Stimulated activated CD4-positive, alpha-beta T cell treated with anti-CD3 and anti-CD28 coated beads, TNF-alpha, amount 100 ng/mL, for 24 hours (primary cell): Measurements from ENCODE around the gene LDLRAP1.
"Not testable (repeated sequence)": the region's sequence is repeated elsewhere in the genome, so short reads cannot be mapped to it uniquely, and the experiment has no call there.

Experiments
- DNase-seq, 3 experiments: peaks; one replicate each; pipeline ENCODE4 v3.0.0-alpha.2; 2020; ENCODE audit warnings: low read depth in 3 of 3

LDLRAP1 gene

DNA sequence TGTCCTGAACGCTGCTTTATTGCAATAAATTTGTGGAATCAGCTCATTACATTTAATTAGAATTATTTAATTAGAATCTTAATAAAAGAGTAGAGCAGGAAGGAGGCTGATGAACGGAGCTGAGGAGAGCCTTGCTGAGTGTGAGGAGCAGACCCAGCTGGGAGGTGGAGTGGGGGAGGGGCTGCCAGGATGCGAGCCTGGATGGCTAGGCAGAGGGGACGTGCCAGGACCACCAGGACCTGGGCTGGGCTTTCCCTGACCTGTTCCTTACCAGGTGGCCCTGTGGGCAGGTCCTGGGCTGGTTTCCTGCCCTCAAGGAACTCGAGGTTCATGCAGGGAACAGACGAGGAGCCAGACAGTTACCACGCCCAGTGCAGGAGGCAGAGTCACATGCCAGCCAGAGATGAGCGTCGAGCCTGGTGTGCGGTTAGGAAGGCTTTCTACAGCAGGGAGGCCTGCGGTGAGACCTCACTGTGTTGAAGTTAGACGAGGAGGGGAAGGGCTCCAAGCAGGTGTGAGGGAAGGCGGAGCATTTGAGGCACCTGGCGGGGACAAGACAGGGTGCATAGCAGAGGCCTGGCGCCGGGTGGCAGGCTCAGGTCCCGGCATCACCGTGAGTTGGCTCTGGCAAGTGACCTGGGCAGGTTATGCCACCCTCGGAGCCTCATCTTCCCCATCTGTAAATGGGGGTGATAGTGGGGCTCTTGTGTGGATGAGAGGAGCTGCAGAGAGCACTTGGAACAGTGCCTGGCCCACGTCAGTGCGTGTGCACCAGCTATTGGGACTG, 33.9 kb downstream of the LDLRAP1 start:
- DNase-seq: no peak

DNA sequence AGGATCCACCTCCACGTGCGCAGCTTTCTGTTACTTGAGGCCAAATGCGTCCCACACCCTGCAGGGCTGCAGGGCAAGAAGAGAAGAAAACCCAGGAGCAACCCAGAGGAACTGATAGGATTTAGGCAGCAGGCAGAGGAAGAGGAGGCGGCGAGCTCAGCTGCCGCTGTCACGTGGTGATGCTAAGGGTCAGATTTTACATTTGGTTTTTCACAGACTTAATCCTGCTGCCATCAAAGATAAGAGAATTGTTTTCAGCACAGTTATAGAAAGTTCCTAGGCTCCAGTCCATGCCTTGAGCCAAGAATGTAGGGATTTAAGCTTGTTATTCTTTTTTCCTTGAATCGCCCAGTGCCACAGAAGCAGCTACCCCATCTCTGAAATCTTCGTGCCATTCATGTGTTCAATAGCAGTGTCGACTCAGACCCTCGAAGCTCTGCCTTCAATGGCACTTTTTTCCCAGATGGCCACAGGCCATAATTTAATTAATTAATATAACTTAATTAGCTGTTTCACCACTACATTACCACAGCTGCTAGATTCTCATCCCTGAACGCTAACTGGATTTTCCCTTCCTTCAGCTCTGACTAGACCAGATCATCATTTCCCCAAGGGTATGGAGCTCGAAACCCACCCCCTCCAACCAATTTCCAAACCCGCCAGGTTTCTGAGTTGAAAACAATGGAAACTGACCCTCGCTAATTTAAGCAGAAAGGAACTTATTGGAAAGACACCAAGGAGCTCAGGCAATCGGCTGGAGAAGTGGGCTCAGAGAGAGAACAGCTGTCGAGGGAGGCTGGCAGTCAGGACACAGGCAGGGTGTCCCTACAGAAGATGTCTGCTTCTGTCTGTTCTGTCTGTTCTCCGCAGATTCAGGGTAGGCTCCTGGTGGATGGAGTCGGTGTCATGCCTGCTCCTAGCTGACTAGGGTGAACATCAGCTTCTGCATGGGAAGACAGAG, 36.2 kb downstream of the LDLRAP1 start:
- no peak for DNase-seq

DNA sequence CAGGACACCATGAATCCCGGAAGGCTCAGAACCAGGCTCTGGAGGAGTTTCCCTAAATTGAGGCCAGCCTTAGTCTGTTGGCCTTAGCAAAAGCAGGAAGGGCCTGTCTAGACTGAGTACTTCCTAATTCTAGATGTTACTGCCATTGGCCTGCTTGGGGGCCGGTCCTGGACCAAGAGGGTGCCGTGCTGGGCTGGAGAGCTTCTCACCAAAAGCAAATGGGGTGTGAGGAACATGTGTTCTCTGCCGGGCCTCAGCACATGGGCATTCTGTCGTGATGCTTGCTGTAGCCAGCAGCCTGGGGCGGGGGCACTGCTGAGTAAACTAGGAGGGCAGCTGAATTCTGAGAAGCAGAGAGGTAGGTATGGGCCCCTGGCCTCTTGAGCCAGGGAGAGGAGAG, 37.5 kb downstream of the LDLRAP1 start:
- no peak for DNase-seq

DNA sequence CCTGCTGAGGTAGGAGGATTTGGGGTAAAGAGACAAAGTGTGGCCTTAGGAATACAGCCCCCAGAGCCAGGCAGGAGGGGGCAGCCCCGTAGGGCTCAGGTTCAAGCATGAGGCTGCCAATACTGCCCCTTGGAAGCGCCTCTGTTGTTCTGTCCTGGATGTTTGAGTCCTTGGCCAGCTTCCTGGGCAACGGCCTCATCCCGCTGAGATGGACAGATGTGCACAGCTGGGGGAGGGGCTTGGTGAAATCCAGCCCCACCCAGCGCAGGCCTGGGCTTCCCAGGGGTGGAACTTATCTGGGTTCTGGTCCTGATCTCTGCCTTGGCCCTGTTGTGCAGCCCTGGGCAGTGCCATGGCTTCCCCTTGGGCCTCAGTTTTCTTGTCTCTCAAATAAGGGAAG, 38.4 kb downstream of the LDLRAP1 start:
- DNase-seq: no peak

DNA sequence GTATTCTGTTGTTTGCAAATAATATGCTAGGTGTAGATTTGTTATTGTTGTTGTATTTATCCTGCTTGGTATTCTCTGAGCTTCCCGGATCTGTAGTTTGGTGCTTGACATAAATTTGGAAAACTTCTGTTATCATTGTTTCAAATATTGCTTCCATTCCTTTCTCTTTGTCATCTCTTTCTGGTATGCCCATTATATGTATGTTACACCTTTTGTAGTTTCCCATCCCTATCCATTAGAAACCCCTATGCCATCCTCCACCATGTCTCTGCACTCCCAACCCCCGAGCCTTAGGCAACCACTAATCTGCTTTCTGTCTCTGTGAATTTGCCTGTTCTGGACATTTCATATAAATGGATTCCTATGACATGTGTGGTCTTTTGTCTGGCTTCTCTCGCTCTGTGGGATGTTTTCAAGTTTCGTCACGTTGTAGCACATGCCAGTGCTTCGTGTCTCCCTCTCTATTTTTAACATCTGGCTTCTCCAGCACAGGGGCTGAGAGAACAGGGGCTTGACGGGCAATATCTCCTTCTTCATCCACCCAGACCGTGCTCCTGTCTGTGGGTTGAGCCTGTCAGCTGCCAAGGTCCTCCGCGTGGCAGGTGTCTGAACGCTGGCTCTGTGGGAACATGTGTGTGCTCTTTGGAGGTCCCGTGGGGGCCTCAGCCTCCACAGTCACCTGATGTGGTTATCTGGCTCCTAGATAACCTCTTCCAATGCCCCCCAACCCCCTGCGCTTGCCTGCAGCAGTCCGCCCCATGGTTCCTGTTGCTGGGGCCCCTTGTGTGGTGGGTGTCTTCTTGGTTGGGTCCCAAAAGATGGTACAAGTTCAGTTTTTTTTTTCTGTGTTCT, 40.3 kb downstream of the LDLRAP1 start:
- no peak for DNase-seq

DNA sequence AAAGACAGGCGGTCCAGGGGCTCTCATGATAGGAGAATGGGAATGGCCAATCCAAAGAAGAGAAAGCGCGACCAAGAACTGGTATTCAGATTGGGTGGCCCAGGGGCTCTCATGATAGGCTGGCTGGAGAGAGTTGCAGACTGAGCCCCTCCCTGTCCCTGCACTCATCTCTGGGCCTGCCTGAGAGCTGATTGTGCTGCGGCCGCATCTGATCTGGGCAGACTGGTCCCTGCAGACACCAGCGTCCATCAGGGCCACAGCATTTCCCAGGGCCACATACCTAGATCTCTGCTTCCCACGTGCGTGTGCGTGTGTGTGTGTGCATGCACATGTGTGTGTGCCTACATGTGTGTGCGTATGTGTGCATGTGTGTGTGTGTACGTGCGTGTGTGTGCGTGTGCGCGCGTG, 42.8 kb downstream of the LDLRAP1 start:
- DNase-seq: no peak

DNA sequence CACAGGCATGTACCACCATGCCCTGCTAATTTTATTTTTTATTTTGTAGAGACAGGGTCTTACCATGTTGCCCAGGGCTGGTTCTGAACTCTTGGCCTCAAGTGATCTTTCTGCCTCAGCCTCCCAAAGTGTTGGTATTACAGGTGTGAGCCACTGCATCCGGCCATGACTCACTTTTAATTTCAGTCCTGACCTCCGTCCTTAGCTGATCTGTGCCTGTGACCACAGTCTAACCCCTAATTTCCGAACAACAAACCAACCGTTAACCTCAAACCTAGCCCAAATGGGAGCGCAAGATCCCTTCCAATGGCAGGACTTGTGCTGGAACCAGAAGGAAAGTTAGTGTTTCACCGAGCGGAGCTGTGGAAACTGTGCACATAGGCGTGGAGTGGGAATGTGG, 43.9 kb downstream of the LDLRAP1 start:
- no peak for DNase-seq

DNA sequence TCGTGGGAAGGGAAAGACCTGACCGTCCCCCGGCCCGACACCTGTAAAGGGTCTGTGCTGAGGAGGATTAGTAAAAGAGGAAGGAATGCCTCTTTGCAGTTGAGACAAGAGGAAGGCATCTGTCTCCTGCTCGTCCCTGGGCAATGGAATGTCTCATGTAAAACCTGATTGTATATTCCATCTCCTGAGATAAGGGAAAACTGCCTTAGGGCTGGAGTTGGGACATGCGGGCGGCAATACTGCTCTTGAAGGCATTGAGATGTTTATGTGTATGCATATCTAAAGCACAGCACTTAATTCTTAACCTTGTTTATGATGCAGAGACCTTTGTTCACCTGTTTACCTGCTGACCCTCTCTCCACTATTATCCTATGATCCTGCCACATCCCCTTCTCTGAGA, 44.8 kb downstream of the LDLRAP1 start:
- not testable (repeated sequence) for DNase-seq

DNA sequence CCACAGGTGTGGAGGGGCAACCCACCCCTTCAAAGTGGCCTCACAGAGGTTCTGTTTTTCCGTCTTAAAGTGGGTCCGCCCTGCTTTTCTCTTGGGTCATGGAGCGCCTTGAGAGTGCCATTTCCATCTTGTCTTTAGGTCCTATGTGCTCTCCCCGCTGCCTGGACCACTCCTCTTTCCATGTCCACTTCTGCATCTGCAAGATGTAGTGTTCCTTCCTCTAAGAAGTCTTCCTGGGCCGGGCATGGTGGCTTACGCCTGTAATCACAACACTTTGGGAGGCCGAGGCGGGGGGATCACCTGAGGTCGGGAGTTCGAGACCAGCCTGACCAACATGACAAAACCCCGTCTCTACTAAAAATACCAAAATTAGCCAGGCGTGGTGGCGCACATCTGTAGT, 45.4 kb downstream of the LDLRAP1 start:
- DNase-seq: not testable (repeated sequence)

DNA sequence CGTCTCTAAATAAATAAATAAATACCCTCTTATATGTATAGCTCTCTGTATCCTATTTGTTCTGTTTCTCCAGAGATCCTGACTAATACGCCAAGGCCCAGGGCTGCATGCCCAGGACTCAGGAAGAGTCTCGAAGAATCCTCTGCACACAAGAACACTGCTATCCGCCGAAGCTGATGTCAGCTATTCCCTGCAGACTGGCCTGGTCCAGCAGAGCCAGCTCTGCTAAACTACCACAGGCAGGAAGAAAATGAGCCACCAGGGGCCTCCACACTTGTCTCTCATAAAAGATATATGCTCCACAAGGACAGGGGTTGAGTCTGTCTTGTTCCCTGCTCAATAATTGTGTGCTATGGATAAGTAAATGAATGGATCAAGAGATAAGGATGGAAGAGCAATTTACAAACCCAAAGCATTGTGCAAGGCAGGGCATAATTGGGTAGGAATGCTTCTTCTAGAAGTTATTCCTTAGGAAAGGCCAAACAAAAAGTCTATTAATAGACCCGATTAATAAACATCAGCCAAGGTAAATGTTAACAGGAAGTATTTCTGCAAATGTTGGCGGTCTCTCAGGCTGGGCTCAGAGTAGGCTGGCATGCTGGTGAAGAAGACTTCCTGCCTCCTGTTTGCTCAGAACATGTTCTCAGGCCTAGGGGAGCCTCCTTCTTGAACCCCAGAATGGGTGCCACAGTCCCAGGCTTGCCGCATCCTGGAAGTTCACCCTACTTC, 46.9 kb downstream of the LDLRAP1 start:
- no peak for DNase-seq

DNA sequence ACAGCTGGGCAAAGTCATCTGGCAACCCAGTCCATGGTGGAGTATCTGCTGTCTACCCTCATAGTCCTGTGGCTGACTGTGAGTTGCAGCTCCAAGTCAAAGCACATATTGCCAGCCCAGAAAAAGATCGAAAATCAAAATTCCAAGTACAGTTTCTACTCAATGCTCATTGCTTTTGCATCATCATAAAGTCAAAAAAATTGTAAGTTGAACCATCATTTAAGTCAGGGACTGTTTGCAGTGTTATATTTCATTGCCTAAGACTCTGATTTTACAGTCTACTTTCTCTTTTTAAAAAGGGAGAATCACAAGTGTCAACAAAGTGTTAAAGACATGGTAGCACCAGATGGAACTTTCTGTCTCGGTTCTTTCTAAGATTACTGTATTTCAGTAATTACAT, 50.5 kb downstream of the LDLRAP1 start:
- DNase-seq: no peak

DNA sequence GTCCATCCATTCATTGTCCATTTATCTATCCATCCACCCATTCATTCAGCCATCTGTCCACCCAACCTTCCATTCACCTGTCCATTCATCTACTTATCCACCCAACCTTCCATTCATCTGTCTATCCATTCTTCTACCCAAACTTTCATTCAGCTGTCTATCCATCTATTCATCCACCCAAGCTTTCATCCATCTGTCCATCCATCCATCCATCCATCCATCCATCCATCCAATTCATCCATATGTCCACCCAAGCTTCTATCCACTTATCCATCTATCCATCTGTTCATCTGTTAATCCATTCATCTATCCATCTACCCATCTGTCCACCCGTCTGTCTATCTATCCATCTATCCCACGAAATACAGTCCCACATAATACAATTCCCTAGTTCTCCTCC, 51.6 kb downstream of the LDLRAP1 start:
- no peak for DNase-seq

DNA sequence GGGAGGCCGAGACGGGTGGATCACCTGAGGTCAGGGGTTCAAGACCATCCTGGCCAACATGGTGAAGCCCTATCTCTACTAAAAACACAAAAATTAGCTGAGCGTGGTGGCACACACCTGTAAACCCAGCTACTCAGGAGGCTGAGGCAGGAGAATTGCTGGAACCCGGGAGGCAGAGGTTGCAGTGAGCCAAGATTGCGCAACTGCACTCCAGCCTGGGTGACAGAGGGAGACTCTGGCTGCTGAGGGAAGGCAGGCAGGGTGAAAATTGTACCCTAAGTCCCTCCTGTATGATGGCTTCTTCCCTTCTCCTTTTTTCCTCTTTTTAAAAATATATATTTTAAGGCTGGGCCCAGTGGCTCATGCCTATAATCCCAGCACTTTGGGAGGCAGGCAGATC, 53.2 kb downstream of the LDLRAP1 start:
- DNase-seq: not testable (repeated sequence)

DNA sequence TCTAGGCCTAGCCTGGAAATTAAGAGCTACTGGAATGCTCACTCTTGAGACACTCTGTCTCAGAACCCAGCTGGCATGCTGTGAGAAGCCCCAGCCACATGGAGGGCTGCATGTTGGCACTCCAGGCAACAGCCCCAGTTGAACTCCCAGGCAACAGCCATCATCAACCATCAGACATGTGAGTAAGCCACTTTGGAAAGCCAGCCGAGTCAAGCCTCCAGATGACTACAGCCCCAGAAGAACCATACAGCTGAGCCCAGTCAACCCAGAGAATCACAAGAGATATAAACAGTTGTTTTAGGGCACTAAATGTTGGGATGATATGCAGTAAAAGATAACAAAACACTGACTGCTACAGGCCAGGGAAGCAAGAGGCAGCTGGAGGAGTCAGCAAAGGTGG, 55.5 kb downstream of the LDLRAP1 start:
- no peak for DNase-seq

DNA sequence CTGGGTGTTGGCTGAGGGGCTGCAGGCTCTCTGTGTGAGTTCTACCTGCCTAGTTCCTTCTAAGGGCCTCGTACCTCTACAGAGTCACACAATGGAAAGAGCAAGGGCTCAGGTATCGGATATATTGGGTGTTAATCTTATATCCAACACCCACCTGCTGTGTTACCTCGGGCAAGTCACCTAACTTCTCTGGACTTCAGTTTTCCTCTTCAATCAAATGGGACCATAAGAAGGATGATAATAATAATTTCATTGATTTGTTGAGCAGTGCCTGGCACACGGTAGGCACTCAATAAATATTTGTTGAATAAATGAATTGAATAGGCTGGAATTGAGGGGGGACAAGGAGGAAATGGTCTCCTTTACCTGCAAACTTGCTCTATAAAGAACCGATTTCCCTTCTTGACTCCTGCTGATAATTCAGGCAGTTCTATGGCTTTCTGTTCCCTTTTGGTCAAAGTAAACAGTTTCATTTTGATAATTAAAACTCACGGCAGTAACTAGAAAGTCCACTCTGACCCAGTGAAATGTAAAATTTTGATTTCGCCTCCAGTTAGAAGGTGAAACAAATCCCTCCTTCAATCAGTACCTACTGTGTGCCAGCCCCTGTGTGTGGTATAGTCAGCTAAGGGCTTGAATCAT, 56.7 kb downstream of the LDLRAP1 start:
- no peak for DNase-seq

DNA sequence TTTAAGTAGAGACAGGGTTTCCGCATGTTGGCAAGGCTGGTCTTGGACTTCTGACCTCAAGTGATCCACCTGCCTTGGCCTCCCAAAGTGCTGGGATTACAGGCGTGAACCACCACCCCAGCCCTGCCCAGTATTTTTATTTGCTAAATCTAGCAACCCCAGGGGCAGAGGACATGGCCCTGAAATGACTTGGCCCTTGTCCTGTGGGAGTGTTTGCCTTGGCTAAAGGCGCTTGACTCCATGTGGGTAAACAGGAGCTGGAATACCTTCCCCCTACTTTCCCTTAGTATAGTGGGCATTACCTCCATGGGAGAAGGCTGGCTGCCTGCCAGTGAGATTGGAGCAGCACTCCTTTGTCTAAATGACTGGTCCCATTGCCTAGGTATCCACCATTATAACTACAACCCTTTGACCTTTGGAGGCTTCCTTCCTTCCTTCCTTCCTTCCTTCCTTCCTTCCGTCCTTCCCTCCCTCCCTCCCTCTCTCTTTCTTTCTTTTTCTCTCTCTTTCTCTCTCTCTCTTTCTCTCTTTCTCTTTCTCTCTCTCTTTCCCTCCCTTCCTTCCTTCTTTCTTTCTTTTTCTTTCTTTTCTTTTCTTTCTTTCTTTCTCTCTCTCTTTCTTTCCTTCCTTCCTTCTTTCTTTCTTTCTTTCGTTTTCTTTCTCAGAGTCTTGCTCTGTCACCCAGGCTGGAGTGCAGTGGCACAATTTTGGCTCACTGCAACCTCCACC, 57.7 kb downstream of the LDLRAP1 start:
- not testable (repeated sequence) for DNase-seq

DNA sequence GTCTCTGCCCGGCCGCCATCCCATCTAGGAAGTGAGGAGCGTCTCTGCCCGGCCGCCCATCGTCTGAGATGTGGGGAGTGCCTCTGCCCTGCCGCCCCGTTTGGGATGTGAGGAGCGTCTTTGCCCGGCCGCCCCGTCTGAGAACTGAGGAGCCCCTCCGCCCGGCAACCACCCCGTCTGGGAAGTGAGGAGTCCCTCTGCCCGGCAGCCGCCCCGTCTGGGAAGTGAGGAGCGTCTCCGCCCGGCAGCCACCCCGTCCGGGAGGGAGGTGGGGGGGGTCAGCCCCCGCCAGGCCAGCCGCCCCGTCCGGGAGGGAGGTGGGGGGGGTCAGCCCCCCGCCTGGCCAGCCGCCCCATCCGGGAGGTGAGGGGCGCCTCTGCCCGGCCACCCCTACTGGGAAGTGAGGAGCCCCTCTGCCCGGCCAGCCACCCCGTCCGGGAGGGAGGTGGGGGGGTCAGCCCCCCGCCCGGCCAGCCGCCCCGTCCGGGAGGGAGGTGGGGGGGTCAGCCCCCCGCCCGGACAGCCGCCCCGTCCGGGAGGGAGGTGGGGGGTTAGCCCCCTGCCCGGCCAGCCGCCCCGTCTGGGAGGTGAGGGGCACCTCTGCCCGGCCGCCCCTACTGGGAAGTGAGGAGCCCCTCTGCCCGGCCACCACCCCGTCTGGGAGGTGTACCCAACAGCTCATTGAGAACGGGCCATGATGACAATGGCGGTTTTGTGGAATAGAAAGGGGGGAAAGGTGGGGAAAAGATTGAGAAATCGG, 60.6 kb downstream of the LDLRAP1 start:
- DNase-seq: not testable (repeated sequence)

DNA sequence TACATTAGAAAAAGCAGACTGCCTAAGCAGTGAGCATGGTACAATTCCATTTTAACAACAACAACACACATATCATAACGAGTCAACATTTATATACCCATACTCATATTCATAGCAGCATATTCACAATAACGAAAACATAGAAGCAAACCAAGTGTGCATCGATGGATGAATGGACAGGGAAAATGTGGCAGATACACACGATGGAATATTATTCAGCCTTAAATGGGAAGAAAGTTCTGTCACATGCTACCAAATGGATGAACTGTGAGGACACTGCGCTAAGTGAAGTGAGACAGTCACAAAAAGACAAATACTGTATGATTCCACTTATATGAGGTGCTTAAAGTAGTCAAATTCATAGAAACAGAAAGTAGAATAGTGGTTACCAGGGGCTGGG, 63.7 kb downstream of the LDLRAP1 start:
- DNase-seq: no peak

DNA sequence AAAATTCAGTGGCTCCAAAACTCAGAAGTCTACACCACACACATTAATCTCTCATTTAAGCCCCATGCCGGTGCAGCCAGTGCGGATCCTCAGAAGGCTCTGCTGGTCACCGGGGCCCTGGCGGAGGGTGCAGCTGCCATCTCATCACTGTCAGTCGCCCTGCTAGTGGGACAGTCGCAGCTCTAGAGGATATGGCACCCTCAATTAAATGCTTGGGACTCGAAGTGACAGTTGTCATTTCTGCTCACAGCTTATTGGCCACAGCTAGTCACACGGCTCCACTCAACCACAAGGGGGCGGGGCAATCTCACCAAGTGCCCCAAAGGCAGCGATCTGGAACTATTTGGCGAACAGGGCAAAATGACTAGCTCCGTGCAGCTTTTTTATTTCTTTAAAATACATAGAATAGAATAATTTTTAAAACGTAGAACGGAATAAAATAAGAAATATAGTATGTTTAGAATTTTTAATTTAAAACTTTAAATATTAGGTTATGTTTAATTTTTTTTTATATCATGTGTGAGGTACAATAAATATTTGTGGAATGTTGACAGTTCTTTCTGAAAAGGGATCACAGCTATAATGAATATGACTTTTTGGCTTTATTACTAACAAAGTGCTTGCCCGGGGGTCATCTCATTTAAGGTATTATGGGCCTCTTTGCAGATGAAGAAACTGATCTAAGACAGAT, 65.2 kb downstream of the LDLRAP1 start:
- peak; percentile 78 to 90 (median 89) for DNase-seq
